Measurements from ENCODE around the gene SRSF7.

Gene SRSF7

GRCh38 chr2:38751596-38752410 lies 642 bp upstream of the SRSF7 start:
- DNase-seq, result peak; percentile 88

GRCh38 chr2:38750011-38750890 lies 910 bp downstream of the SRSF7 start:
- DNase-seq, result no peak

- DNase-seq, result no peak
Observed at GRCh38 chr2:38748943-38749804, 2.0 kb downstream of the SRSF7 start.

- no peak for DNase-seq
Observed at GRCh38 chr2:38748391-38748790, 2.8 kb downstream of the SRSF7 start.

- DNase-seq, result no peak
Observed at GRCh38 chr2:38747819-38748218, 3.3 kb downstream of the SRSF7 start.

- DNase-seq, result no peak
Observed at GRCh38 chr2:38747007-38747424, 4.1 kb downstream of the SRSF7 start.

GRCh38 chr2:38745267-38745666 lies 5.9 kb downstream of the SRSF7 start:
- no peak for DNase-seq

- DNase-seq, result no peak
Observed at GRCh38 chr2:38744399-38744780, 6.8 kb downstream of the SRSF7 start.

GRCh38 chr2:38743672-38744398 lies 7.3 kb downstream of the SRSF7 start:
- no peak for DNase-seq

- no peak for DNase-seq
Observed at GRCh38 chr2:38742797-38743559, 8.2 kb downstream of the SRSF7 start.

GRCh38 chr2:38740851-38741731 lies 10.1 kb downstream of the SRSF7 start:
- peak; percentile 69 for DNase-seq

- DNase-seq, result no peak
Observed at GRCh38 chr2:38739524-38739923, 11.6 kb downstream of the SRSF7 start.

GRCh38 chr2:38737925-38738324 lies 13.2 kb downstream of the SRSF7 start:
- DNase-seq, result no peak

- peak; percentile 61 for DNase-seq
Observed at GRCh38 chr2:38737000-38737698, 14.0 kb downstream of the SRSF7 start.

- DNase-seq, result no peak
Observed at GRCh38 chr2:38735999-38736320, 15.2 kb downstream of the SRSF7 start.

GRCh38 chr2:38734299-38735058 lies 16.7 kb downstream of the SRSF7 start:
- DNase-seq, result no peak

GRCh38 chr2:38733300-38733971 lies 17.7 kb downstream of the SRSF7 start:
- DNase-seq, result no peak

- no peak for DNase-seq
Observed at GRCh38 chr2:38731684-38732221, 19.4 kb downstream of the SRSF7 start.

All from NCI-H2227 treated with DMSO at 0.1 percent for 48 hours (cell line).